NCI-H146 treated with DMSO at 0.1 percent for 48 hours (cell line): Measurements from ENCODE around the gene C4orf50.

Source experiments
- DNase-seq: peaks from one replicate; lab custom pipeline; 2025; ENCODE audit not compliant: unreplicated experiment; lab: John Stamatoyannopoulos, UW

C4orf50 gene

GRCh38 chr4:6018331-6018730 is at the start of gene C4orf50:
Gene C4orf50, minus strand, starts transcription at chr4:6018431.
- DNase-seq: no peak

- no peak for DNase-seq
These were observed 47.8 kb upstream of the C4orf50 start for GRCh38 chr4:6065934-6066590.

- DNase-seq: no peak
These were observed 46.9 kb upstream of the C4orf50 start for GRCh38 chr4:6065166-6065565.

- DNase-seq: no peak
These were observed 46.2 kb upstream of the C4orf50 start for GRCh38 chr4:6064383-6064782.

- DNase-seq: no peak
These were observed 45.5 kb upstream of the C4orf50 start for GRCh38 chr4:6063684-6064083.

GRCh38 chr4:6062133-6062532 is 43.9 kb upstream of the C4orf50 start:
- no peak for DNase-seq

- no peak for DNase-seq
These were observed 41.2 kb upstream of the C4orf50 start for GRCh38 chr4:6059375-6059805.

- DNase-seq: no peak
These were observed 40.5 kb upstream of the C4orf50 start for GRCh38 chr4:6058531-6059374.

GRCh38 chr4:6056976-6057766 is 38.9 kb upstream of the C4orf50 start:
- no peak for DNase-seq

GRCh38 chr4:6055436-6055835 is 37.2 kb upstream of the C4orf50 start:
- no peak for DNase-seq

GRCh38 chr4:6055030-6055429 is 36.8 kb upstream of the C4orf50 start:
- DNase-seq: no peak

- no peak for DNase-seq
These were observed 36.1 kb upstream of the C4orf50 start for GRCh38 chr4:6054162-6054922.

- no peak for DNase-seq
These were observed 34.4 kb upstream of the C4orf50 start for GRCh38 chr4:6052679-6053078.

GRCh38 chr4:6050551-6050950 is 32.3 kb upstream of the C4orf50 start:
- no peak for DNase-seq

- DNase-seq: no peak
These were observed 31.8 kb upstream of the C4orf50 start for GRCh38 chr4:6049985-6050384.

- DNase-seq: no peak
These were observed 31.0 kb upstream of the C4orf50 start for GRCh38 chr4:6049278-6049677.

GRCh38 chr4:6048537-6048936 is 30.3 kb upstream of the C4orf50 start:
- no peak for DNase-seq

GRCh38 chr4:6047130-6047673 is 29.0 kb upstream of the C4orf50 start:
- DNase-seq: no peak

- no peak for DNase-seq
These were observed 28.4 kb upstream of the C4orf50 start for GRCh38 chr4:6046526-6047129.

- DNase-seq: no peak
These were observed 26.6 kb upstream of the C4orf50 start for GRCh38 chr4:6044805-6045204.
